GM23248 (cell line): ENCODE results near the gene HECTD2.

Source experiments
- EZH2 ChIP-seq: fragments of 200-600 bp; sonication (generic); IDR thresholded peaks from 2 replicates; pipeline ENCODE4 v1.6.1; 2018; ENCODE audit warnings: antibody characterized with exemption, mild to moderate bottlenecking; ENCODE audit not compliant: insufficient read depth, poor library complexity, severe bottlenecking
- EZH2phosphoT487 ChIP-seq: fragments of 200-600 bp; sonication (generic); IDR thresholded peaks from 2 replicates; pipeline ENCODE4 v1.6.1; 2018; ENCODE audit warnings: antibody characterized with exemption, moderate library complexity, mild to moderate bottlenecking, low read depth; ENCODE audit not compliant: insufficient read depth

- no peak for TF ChIP-seq EZH2
- TF ChIP-seq EZH2phosphoT487, result no peak
Measured at GRCh38 chr10:91444211-91445182, 34.4 kb downstream of the HECTD2 start.
